Progenitor cell of endocrine pancreas (in vitro differentiated cells): ENCODE data around the gene CMTM8. TPM values are rescaled to one million over a fixed set of nuclear protein-coding genes. Genes with fewer than 3 reads are reported as not detected.

Experiments
- DNase-seq: peaks from one replicate; pipeline ENCODE4 v3.0.0; 2021; ENCODE audit warnings: low spot score; ENCODE audit not compliant: unreplicated experiment
- H3K27ac Mint-ChIP-seq: 2 replicates; pipeline ENCODE4 v1.8.0; 2021; ENCODE audit warnings: mild to moderate bottlenecking, moderate library complexity, mixed read lengths
- H3K27me3 Mint-ChIP-seq: 2 replicates; pipeline ENCODE4 v1.8.0; 2021; ENCODE audit warnings: mixed read lengths
- H3K36me3 Mint-ChIP-seq: 2 replicates; pipeline ENCODE4 v1.8.0; 2022; ENCODE audit warnings: mixed read lengths; ENCODE audit not compliant: insufficient read depth
- H3K4me1 Mint-ChIP-seq: 2 replicates; pipeline ENCODE4 v1.8.0; 2021; ENCODE audit warnings: low read depth, mixed read lengths
- H3K4me3 Mint-ChIP-seq: 2 replicates; pipeline ENCODE4 v1.8.0; 2021; ENCODE audit warnings: low read depth, mild to moderate bottlenecking, moderate library complexity, mixed read lengths
- H3K9me3 Mint-ChIP-seq: 2 replicates; pipeline ENCODE4 v1.8.0; 2021; ENCODE audit warnings: low read depth, mixed read lengths
- CTCF ChIP-seq: fragments of 200-600 bp; sonication (generic); IDR thresholded peaks from one replicate; pipeline ENCODE4 v1.5.0; 2021; ENCODE audit warnings: antibody characterized with exemption, mild to moderate bottlenecking; ENCODE audit not compliant: unreplicated experiment
- total RNA-seq: library from RNA; stranded (reverse); gene quantifications from 2 replicates; pipeline ENCODE4 v1.2.1, GENCODE V29; 2021

CMTM8 gene
- total RNA-seq, 1 donor from 2014 or later, result 39.1 TPM

DNA sequence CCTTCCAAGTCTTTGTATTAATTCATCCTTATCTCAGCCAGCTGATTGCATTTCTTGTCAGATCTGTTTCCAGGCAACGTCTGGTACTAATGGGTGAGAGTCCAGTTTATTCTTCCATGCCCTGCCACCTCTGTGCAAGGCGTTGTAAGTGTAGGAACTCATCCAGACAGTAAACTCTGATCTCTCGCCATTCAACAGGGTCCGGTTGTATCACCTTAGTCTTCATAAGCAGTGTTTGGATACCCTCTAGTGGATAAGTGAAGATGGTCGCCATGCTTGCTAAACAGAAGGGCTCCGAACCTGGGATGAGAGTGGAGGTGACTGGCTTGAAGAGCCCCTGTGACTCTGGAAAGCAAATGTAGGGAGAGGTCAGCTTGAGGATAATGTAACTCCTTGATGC lies 101.6 kb downstream of the CMTM8 start:
- no peak overlapping the region for H3K27ac Mint-ChIP-seq
- H3K27me3 Mint-ChIP-seq, result no peaks in the 10 kb centered on the region
- H3K9me3 Mint-ChIP-seq, result no peaks in the 10 kb centered on the region
- DNase-seq, result no peak
- H3K4me1 Mint-ChIP-seq, result peaks cover 28% of the 10 kb centered on the region
- H3K4me3 Mint-ChIP-seq, result no peak overlapping the region
- TF ChIP-seq CTCF, result peak; percentile 64
- H3K36me3 Mint-ChIP-seq, result peaks cover 7% of the 10 kb centered on the region

DNA sequence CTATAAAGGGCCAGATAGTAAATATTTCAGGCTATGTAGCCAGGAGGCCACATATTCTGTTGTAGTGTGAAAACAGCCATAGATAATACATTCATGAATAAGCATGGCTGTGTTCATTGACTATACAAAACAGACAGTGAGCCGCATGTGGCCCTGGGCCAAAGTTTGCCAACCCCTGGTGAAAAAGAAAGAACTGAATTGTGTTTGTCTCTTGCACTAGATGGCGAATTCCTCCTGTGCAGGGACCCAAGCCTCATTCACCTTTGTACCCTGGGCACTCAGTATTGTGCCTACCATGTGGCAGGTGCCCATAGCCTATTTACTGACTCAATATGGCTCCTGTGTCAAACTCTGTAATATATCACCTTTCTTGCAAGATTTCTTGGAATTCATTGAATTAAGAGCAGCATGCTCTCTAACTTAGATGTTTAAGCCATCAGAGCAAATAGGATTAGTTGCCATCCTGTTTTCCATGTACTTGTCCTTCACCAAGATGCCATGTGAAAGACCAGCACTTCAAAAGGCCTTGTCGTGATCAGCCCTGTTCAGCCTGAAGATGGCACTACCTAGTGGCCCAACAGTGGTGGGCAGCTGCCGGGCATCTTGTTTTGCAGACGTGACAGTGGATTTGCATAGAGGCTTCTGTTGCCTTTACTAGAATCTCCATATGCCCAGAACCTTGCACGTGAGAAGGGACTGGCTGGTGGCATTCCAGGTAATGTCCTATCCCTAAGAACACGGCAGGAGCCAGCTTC lies 102.3 kb downstream of the CMTM8 start:
- Mint-ChIP-seq H3K4me3 (no peak overlapping the region), H3K4me1 (peaks cover 21% of the 10 kb centered on the region), H3K27me3 (no peaks in the 10 kb centered on the region), H3K27ac (no peak overlapping the region), H3K9me3 (peaks cover 3% of the 10 kb centered on the region), H3K36me3 (peaks cover 7% of the 10 kb centered on the region)
- DNase-seq, result no peak
- TF ChIP-seq CTCF, result no peak

DNA sequence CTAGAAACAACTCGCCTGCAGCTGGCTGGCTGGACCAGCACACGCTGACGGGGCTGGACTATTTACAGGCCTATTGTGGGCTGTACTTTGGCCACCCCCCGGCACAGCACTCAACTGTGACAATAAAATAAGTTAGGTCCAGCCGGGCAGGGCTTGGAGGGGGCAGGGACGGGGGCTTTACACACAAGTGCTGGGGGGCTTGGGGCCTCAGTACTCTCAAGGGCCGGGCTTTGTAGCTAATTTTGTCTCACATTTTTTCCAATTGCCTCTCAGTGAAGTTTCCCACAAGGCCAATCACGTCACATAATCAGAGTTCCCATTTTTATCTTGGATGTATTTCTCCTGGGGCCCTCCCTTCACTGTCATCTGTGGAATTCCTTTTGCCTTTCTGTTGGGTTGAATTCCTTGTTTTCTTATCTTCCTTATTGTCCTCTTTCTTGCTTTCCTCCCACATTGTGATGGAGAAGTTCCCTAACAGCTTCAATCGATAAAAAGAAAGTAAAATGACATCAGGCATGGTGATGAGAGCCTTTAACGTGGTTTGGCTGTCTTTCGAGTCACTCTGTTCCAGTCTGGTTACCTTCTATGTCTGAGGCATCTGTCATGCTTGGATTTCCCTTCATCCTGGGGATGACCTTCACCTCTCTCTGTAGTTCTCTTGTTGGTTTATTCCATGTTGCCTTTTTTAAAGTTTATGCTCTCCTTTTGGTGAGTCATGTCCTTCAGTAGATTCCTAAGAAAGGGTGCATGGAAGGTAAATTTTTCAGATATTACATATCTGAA lies 109.1 kb downstream of the CMTM8 start:
- H3K36me3 Mint-ChIP-seq, result peaks cover 10% of the 10 kb centered on the region
- H3K4me1 Mint-ChIP-seq, result peaks cover 14% of the 10 kb centered on the region
- peak overlapping the region; percentile 58 for H3K27ac Mint-ChIP-seq
- no peaks in the 10 kb centered on the region for H3K27me3 Mint-ChIP-seq
- DNase-seq, result no peak
- H3K9me3 Mint-ChIP-seq, result peaks cover 3% of the 10 kb centered on the region
- no peak overlapping the region for H3K4me3 Mint-ChIP-seq
- TF ChIP-seq CTCF, result no peak

DNA sequence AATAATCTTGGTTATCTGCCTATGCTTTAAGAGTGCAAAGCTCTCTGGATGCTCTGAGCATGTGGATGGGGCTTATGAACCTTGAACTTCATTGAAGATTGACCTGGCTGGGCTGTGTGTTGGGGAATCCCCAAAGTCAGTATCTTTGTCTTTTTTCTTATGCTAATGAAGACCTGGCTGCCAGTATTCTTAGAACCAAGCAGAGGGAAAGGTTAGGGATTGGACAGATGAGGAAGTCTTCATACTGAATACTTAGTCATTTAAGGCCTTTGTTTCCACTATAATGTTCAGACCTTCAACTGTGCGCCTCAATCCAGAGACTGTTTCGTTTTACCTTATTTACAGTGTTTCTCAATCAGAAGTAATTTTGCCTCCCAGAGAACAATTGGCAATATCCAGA lies 110.7 kb downstream of the CMTM8 start:
- Mint-ChIP-seq H3K27me3 (no peaks in the 10 kb centered on the region), H3K27ac (no peak overlapping the region), H3K4me3 (no peak overlapping the region), H3K36me3 (peaks cover 10% of the 10 kb centered on the region), H3K9me3 (peaks cover 7% of the 10 kb centered on the region), H3K4me1 (peaks cover 26% of the 10 kb centered on the region)
- TF ChIP-seq CTCF, result no peak
- DNase-seq, result no peak

GRCh38 chr3:32352563-32352962 lies 114.1 kb downstream of the CMTM8 start:
- DNase-seq, result no peak
- H3K27ac Mint-ChIP-seq, result no peak overlapping the region
- TF ChIP-seq CTCF, result no peak
- no peaks in the 10 kb centered on the region for H3K27me3 Mint-ChIP-seq
- peak overlapping the region; percentile 2 for H3K4me3 Mint-ChIP-seq
- peaks cover 6% of the 10 kb centered on the region for H3K36me3 Mint-ChIP-seq
- peaks cover 37% of the 10 kb centered on the region for H3K4me1 Mint-ChIP-seq
- H3K9me3 Mint-ChIP-seq, result peaks cover 3% of the 10 kb centered on the region
